Osteoblast (primary cell): Measurements from ENCODE around the gene INVS. TPM values are rescaled to one million over a fixed set of nuclear protein-coding genes. Genes with fewer than 3 reads are reported as not detected.

Experiments used
- DNase-seq: peaks from one replicate; pipeline ENCODE4 v3.0.0; 2011; ENCODE audit warnings: low spot score, mixed read lengths; ENCODE audit not compliant: insufficient read length; ENCODE audit errors: missing footprints
- H2AFZ ChIP-seq: 2 replicates; pipeline ENCODE4 v1.6.0; 2011; ENCODE audit warnings: mild to moderate bottlenecking, low read length
- H3K27ac ChIP-seq: 2 replicates; pipeline ENCODE4 v1.5.1; 2011; ENCODE audit warnings: mild to moderate bottlenecking, low read depth, low read length, moderate library complexity
- H3K27me3 ChIP-seq: 2 replicates; pipeline ENCODE4 v1.6.0; 2012; ENCODE audit warnings: mild to moderate bottlenecking, control low read depth, inconsistent platforms, low read length, moderate library complexity; ENCODE audit not compliant: insufficient read depth
- H3K36me3 ChIP-seq: 2 replicates; pipeline ENCODE4 v1.5.1; 2011; ENCODE audit warnings: mild to moderate bottlenecking, low read length, control low read depth, moderate library complexity; ENCODE audit not compliant: insufficient read depth
- H3K4me1 ChIP-seq: 2 replicates; pipeline ENCODE4 v1.5.1; 2011; ENCODE audit warnings: mild to moderate bottlenecking, low read length, control low read depth, moderate library complexity; ENCODE audit not compliant: insufficient read depth
- H3K4me2 ChIP-seq: 2 replicates; pipeline ENCODE4 v1.6.0; 2011; ENCODE audit warnings: mild to moderate bottlenecking, low read length; ENCODE audit not compliant: insufficient read depth
- H3K4me3 ChIP-seq: fragments of 200-600 bp; sonication (generic); 3 replicates; pipeline ENCODE4 v1.5.1; 2012; ENCODE audit warnings: mild to moderate bottlenecking, low read length, inconsistent platforms; ENCODE audit not compliant: insufficient read depth
- H3K79me2 ChIP-seq: 2 replicates; pipeline ENCODE4 v1.6.0; 2012; ENCODE audit warnings: mild to moderate bottlenecking, low read length, control low read depth, inconsistent platforms; ENCODE audit not compliant: insufficient read depth
- H3K9me3 ChIP-seq: 2 replicates; pipeline ENCODE4 v1.5.1; 2011; ENCODE audit warnings: low read depth, low read length, control low read depth
- H4K20me1 ChIP-seq: 2 replicates; pipeline ENCODE4 v1.6.0; 2012; ENCODE audit warnings: mild to moderate bottlenecking, low read length, control low read depth; ENCODE audit not compliant: insufficient read depth
- CTCF ChIP-seq: IDR thresholded peaks from 2 replicates; pipeline ENCODE4 v1.5.1; 2011; ENCODE audit warnings: mild to moderate bottlenecking, low read depth, low read length, moderate library complexity; ENCODE audit errors: extremely low read depth
- total RNA-seq: library from RNA; depleted of rRNA; stranded (reverse); fragments of >200 nt; gene quantifications from 2 replicates; pipeline ENCODE4 v1.2.3, GENCODE V29; 2012

Gene INVS
- total RNA-seq, 1 donor = 27.1 TPM

DNA sequence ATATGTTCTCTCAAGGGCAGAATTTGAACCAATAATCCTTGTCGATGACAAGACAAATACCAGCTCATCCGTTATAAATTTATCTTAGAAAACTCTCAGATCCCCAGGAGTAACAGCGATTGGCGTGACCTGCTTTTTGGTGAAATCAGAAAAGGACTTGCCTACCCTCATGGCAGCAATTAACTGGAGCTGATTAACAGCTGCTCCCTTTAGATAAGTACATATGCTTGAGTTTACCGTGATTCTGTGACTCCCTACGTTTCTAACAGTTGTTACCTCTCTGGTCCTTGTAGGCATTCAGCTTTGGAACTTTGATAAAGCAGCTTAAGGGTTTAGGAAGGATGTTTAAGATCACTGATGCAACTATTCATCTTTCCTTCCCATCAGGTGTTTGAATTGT lies 2.6 kb downstream of the INVS start:
- no peak overlapping the region for H2AFZ ChIP-seq
- H3K27ac ChIP-seq = no peak overlapping the region
- no peaks in the 10 kb centered on the region for H3K27me3 ChIP-seq
- TF ChIP-seq CTCF = no peak
- H4K20me1 ChIP-seq = peaks cover 17% of the 10 kb centered on the region
- no peak overlapping the region for H3K4me3 ChIP-seq
- no peak for DNase-seq
- H3K4me1 ChIP-seq = peaks cover 12% of the 10 kb centered on the region
- H3K79me2 ChIP-seq = peaks cover 26% of the 10 kb centered on the region
- peaks cover 27% of the 10 kb centered on the region for H3K36me3 ChIP-seq
- no peaks in the 10 kb centered on the region for H3K9me3 ChIP-seq
- no peak overlapping the region for H3K4me2 ChIP-seq

GRCh38 chr9:100104314-100104713 lies 5.3 kb downstream of the INVS start:
- Histone ChIP-seq H4K20me1 (no peaks in the 10 kb centered on the region), H3K27ac (no peak overlapping the region), H3K36me3 (peaks cover 37% of the 10 kb centered on the region), H2AFZ (no peak overlapping the region), H3K79me2 (peaks cover 4% of the 10 kb centered on the region), H3K4me2 (no peak overlapping the region), H3K4me3 (no peak overlapping the region), H3K4me1 (peaks cover 7% of the 10 kb centered on the region), H3K27me3 (no peaks in the 10 kb centered on the region), H3K9me3 (no peaks in the 10 kb centered on the region)
- no peak for TF ChIP-seq CTCF
- no peak for DNase-seq

DNA sequence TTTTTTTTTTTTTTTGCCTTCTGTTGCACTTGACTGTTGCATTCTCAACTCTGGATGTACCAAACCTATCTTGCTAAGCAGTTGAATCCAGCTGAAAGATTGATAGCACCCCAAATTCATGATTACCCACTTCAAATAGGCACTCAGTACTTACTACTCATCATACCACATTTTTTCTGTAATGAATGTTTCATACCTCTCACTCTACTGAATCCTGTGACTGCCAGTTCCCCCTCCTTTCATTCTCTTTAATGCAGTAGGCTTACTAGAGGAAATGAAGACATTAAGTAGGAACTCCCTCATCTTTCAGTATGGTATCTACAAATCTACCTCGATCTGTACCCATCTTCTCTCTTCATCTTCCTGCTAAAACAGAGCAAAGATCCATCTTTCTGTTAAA lies 6.8 kb downstream of the INVS start:
- Histone ChIP-seq H3K4me3 (no peak overlapping the region), H3K9me3 (no peaks in the 10 kb centered on the region), H3K27me3 (no peaks in the 10 kb centered on the region), H3K4me2 (no peak overlapping the region), H3K36me3 (peaks cover 37% of the 10 kb centered on the region), H4K20me1 (peaks cover under 1% of the 10 kb centered on the region), H3K4me1 (peaks cover 7% of the 10 kb centered on the region), H3K27ac (no peak overlapping the region), H3K79me2 (no peaks in the 10 kb centered on the region), H2AFZ (no peak overlapping the region)
- no peak for DNase-seq
- no peak for TF ChIP-seq CTCF

DNA sequence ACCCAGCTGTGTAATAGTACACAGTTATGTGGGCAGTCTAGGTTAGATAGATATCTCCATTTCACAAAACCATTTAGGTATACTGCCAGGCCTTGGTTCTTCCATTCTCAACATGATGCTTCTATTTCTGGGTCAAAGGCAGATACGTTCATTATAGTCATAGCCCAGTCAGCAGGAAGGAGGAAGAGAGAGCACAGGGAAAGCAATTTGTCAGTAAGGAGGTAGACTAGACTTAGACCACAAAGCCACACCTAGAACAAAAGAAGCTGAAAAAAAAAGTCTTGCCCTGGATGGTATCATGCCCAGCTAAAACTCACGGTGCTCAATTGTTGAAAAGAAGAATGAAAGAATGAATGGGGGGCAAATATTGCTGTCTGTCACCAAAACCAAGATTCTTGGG lies 7.6 kb downstream of the INVS start:
- no peak for TF ChIP-seq CTCF
- peaks cover 15% of the 10 kb centered on the region for H3K4me1 ChIP-seq
- DNase-seq = no peak
- no peak overlapping the region for H3K27ac ChIP-seq
- no peak overlapping the region for H3K4me3 ChIP-seq
- no peaks in the 10 kb centered on the region for H3K79me2 ChIP-seq
- H3K36me3 ChIP-seq = peaks cover 35% of the 10 kb centered on the region
- H3K9me3 ChIP-seq = no peaks in the 10 kb centered on the region
- H2AFZ ChIP-seq = no peak overlapping the region
- peaks cover 4% of the 10 kb centered on the region for H4K20me1 ChIP-seq
- H3K4me2 ChIP-seq = no peak overlapping the region
- no peaks in the 10 kb centered on the region for H3K27me3 ChIP-seq
